Islet of Langerhans (tissue), 1 donor: Measurements from ENCODE around the gene CFAP46.

ENCODE experiments used
- FAIRE-seq: peaks from one replicate; lab custom pipeline; 2011; peaks lifted over from hg19 to GRCh38; lab: Jason Lieb, UNC

The CFAP46 gene

GRCh38 chr10:132770061-132771021 is 172.0 kb downstream of the CFAP46 start:
- FAIRE-seq: no peak

DNA sequence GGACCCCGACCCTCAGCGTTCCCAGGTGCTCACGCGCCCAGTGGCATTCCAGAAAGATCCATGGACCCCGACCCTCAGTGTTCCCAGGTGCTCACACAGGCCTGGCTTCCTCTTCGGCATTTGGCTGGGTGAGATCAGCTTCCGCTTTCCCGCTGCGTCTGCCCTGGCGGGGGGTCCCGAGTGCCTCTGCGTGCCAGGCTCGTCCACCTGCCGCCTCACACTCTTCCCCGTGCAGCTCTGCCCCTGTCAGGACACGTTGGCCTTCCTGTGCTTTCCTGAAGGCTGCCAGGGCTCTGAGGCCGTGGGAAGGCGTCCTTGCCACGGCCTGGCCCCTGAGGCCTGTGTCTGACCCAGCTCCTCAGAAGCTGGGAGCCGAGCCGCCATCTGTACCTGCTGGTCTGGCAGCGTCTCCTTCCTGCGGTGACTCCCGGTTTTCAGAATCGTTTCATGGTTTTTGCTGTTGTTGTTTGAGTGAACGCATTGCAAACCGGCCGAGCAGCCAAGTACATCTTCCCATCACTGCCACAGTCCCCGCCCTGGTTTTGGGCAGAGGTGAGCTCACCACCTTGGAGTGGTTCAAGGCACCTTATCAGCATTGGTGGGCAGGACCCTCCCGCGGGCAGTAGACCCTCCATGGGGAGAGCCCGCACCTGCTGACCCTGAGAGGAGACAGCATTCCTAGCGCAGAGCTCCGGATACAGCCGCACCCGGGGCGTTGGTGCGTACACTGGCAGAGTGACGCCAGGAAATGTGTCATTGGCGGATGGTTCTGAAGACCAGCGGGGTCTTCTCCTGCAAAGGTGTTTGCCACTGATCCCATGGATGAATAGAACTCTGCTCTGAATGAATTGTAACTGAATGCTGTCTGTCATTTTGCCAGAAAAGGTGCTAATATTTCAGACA is 173.8 kb downstream of the CFAP46 start:
- no peak for FAIRE-seq

- FAIRE-seq: no peak
Measured at GRCh38 chr10:132766291-132766690, 176.1 kb downstream of the CFAP46 start.

DNA sequence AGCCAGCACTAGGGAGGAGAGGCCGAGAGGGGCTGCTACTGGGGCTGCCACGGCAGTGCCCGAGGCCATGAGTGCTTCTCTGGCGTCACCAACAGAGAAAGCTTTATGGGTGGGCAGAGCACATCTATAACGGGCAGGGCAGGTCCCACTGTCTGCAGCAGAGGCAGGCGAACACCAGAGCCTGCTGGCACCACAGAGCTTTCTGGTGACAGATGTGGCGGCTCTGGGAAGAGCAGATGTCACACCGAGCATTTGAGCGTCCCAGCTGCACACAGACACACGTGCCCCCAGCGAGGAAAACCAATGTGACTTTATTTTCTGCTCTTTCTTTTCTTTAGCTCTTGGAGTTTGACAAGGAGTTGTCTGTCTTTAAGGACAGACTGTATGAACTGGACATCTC is 176.9 kb downstream of the CFAP46 start:
- no peak for FAIRE-seq

GRCh38 chr10:132764108-132764507 is 178.3 kb downstream of the CFAP46 start:
- FAIRE-seq: no peak

DNA sequence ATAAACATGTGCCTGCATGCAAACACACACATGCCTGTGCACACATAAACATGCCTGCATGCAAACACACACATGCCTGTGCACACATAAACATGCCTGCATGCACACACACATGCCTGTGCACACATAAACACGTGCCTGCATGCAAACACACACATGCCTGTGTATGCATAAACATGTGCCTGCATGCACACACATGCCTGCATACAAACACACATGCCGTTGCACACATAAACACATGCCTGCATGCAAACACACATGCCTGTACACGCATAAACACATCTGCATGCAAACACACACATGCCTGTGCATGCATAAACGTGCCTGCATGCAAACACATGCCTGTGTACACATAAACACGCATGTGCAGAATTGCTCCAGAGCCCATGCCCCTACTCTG is 178.8 kb downstream of the CFAP46 start:
- no peak for FAIRE-seq

GRCh38 chr10:132762267-132762666 is 180.1 kb downstream of the CFAP46 start:
- FAIRE-seq: no peak

GRCh38 chr10:132761395-132762060 is 180.8 kb downstream of the CFAP46 start:
- FAIRE-seq: no peak

GRCh38 chr10:132758865-132759264 is 183.5 kb downstream of the CFAP46 start:
- FAIRE-seq: no peak
